AG09309 (cell line): ENCODE data around the gene DNAJC15.

Experiments
- DNase-seq: peaks from one replicate; pipeline ENCODE4 v3.0.0-alpha.2; 2010; ENCODE audit warnings: low read depth
- H3K4me3 ChIP-seq: 2 replicates; pipeline ENCODE4 v1.5.1; 2011; ENCODE audit warnings: mild to moderate bottlenecking, low read depth, low read length, moderate library complexity; ENCODE audit not compliant: control insufficient read depth
- TF ChIP-seq, protein P1 (sequence below): IDR thresholded peaks from 2 replicates; pipeline ENCODE4 v1.5.1; 2011; ENCODE audit warnings: mild to moderate bottlenecking, low read depth, low read length, inconsistent platforms; ENCODE audit not compliant: insufficient read depth, control insufficient read depth; ENCODE audit errors: missing control alignments

The DNAJC15 gene

DNA sequence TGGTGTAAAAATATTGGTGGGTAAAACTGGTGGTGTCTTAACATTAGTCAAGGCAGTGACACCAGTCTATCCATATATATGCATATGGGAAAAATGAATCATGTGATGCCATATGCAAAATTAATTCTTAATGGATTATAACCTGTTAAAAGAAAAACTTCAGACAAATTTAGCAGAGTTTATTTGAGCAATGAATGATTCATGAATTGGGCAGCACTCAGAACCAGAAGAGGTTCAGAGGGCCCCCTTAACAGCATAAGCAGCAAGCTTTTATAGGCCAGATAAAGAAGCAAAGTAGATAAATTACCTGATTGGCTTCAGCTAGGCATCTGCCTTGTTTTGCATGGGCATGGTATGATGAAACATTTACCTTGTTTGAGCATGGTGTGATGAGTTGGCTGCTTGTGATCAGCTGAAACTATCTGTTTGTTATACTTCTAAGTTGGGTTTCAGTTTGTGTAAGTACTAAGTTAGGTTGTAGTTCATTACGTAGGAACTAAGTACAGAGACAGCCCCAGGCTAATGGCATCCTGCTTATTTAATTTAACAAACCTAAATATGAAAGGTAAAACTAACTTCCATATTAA lies 66.6 kb downstream of the DNAJC15 start:
- no peak for DNase-seq
- TF ChIP-seq, protein P1, sequence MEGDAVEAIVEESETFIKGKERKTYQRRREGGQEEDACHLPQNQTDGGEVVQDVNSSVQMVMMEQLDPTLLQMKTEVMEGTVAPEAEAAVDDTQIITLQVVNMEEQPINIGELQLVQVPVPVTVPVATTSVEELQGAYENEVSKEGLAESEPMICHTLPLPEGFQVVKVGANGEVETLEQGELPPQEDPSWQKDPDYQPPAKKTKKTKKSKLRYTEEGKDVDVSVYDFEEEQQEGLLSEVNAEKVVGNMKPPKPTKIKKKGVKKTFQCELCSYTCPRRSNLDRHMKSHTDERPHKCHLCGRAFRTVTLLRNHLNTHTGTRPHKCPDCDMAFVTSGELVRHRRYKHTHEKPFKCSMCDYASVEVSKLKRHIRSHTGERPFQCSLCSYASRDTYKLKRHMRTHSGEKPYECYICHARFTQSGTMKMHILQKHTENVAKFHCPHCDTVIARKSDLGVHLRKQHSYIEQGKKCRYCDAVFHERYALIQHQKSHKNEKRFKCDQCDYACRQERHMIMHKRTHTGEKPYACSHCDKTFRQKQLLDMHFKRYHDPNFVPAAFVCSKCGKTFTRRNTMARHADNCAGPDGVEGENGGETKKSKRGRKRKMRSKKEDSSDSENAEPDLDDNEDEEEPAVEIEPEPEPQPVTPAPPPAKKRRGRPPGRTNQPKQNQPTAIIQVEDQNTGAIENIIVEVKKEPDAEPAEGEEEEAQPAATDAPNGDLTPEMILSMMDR: no peak
- no peak overlapping the region for H3K4me3 ChIP-seq

DNA sequence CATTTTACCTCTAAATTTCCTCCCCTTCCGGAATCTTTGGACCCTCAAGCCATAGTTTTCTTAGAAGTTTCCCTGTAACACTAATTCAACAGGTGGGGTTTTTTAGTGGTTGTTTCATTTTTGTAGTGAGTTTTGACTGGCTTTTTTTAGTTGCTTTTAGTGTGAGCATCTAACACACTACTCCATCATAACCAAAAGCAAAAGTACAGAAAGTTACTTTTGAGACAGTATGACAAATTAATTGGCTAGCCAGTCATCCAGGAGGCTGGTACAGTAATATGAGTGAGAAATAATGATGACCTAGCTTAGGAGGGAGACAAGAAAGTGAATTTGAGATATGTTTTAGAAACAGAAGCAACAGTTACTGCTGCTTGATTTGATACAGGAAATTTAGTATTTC lies 71.5 kb downstream of the DNAJC15 start:
- no peak for DNase-seq
- H3K4me3 ChIP-seq: no peak overlapping the region
- TF ChIP-seq, protein P1: no peak

DNA sequence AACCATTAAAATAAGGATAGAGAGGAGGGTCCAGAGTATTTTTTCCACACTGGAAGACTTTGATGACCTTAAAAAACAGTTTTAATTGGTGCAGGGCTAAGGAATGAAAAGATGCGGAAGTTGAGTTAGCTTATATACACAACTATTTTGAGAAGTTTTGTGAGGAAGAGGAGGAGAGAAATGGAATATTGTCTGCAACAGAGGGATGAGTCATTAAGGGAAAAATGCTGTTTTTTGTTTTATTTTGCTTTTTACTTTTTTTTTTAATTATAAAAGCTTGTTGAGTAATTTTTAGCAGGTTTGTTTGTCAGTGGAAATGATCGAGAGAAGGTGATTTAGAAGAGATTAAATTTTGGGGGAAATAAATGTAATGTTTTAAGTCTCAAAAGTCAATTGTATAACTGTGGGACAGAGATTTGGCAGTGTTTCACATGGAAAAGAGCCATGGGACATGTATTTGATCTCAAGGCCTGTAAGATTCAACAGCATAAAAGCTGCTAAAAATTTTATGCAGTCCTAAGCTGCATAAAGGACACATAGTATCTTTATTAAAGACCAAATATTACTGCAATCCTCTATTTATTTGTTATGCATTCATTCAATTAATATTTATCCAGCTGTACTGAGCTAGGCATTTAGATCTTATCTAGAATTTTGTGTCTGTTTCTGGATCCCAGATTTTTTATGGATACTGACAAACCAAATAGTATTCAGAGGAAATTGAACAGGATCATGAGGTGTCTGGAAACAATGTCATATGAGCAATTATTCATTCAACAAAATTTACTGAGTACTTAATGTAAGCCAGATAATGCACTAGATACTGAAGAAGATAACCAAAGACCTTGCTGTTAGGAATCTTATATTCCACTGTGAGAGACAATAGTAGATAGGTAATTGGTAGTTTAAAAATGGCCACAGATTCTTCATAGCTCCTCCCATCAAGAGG lies 72.7 kb downstream of the DNAJC15 start:
- no peak for DNase-seq
- H3K4me3 ChIP-seq: no peak overlapping the region
- TF ChIP-seq, protein P1: no peak

DNA sequence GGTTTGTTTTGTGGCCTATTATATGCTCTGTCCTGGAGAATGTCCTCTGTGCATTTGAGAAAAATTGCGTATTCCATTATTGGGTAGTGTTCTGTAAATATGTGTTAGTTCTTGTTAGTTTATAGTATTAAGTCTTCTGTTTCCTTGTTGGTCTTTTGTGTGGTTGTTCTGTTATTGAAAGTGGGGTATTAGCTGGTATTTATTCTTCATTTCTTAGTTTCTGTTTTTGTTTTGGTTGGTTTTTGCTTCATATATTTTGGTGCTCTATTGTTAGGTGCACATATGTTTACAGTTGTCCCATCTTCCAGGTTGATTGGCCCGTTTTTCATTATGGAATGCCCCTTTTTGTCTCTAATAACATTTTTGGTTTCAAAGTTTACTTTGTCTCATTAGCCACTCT lies 77.3 kb downstream of the DNAJC15 start:
- no peak for DNase-seq
- TF ChIP-seq, protein P1: no peak
- H3K4me3 ChIP-seq: no peak overlapping the region

DNA sequence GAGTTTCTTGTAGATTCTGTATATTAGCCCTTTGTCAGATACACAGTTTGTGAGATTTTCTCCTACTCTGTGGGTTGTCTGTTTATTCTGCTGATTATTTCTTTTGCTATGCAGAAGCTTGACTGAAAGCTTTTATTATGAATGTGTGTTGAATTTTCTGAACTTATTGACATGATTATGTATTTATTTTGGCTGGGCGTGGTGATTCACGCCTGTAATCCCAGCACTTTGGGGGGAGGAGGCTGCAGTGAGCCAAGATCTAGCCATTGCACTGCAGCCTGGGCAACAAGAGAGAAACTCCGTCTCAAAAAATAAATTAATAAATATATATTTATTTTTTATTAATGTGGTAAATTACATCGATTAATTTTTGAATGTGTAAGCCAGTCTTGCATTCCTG lies 78.9 kb downstream of the DNAJC15 start:
- TF ChIP-seq, protein P1: no peak
- no peak for DNase-seq
- H3K4me3 ChIP-seq: no peak overlapping the region

DNA sequence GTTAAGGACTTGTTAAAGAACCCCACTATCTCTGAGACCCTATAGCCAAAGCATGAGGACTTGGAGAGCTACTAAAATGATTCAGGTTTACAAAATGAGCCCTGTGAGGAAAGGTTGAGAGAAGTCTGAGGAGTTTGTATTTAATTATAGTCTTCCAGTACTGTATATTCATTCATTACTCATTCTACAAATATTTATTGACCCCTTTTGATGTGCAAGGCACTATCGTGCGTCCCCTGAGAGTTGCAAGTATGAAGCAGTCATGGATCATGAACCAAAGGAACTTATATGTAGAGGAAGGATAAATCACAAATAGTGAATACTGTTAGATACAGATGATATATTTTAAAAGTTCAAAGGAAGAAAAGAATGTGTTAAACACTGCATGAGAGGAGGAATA lies 84.4 kb downstream of the DNAJC15 start:
- TF ChIP-seq, protein P1: no peak
- DNase-seq: peak; percentile 33
- H3K4me3 ChIP-seq: no peak overlapping the region
